ENCODE measurements around the gene GRM4.

Gene GRM4

GRCh38 chr6:34149452-34149810 lies 3.5 kb upstream of the GRM4 start:
- H3K9me3 Mint-ChIP-seq, result no peaks in the 10 kb centered on the region
- peaks cover 32% of the 10 kb centered on the region for H3K27me3 Mint-ChIP-seq
- H3K36me3 Mint-ChIP-seq, result no peaks in the 10 kb centered on the region
- H3K27ac Mint-ChIP-seq, result no peak overlapping the region
- peaks cover 6% of the 10 kb centered on the region for H3K4me1 Mint-ChIP-seq
- H3K4me3 Mint-ChIP-seq, result no peak overlapping the region

- H3K4me1 Mint-ChIP-seq, result peaks cover 6% of the 10 kb centered on the region
- H3K36me3 Mint-ChIP-seq, result no peaks in the 10 kb centered on the region
- H3K27ac Mint-ChIP-seq, result no peak overlapping the region
Observed at GRCh38 chr6:34148631-34149451, 3.0 kb upstream of the GRM4 start.

DNA sequence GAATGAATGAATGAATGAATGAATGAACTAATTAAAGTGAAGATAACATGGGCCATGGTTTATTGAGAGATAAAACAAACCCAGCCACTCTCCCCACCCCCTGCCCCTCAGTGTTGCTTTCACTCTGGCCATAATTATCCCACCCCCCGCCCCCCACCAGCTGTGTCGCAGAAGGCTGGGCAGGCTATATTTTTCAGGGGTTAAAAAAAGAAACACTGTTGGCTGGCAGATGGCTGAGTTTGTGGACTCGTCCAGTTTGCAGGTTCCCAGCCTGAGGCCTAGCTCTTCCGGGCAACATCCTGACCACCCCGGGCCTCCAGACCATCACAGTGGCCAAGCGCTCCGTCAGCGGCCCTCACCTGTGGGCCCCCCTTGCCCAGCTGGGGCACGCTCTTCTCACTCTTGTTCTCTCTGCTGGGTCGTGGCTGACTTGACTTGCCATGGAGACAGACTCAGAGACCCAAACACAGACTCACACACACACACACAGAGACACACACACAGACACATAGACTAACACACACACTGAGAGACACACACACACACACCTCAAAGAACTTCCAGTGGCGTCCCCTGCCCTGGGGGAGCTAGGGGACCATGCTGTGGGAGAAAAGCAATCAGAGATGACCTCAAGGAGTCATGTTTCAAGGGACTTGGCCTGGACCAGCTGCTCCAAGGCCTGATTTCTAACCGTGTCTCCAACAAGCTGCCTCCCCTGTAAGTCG lies 2.2 kb upstream of the GRM4 start:
- Mint-ChIP-seq H3K27me3 (peaks cover 31% of the 10 kb centered on the region), H3K27ac (no peak overlapping the region), H3K4me1 (peaks cover 13% of the 10 kb centered on the region), H3K36me3 (no peaks in the 10 kb centered on the region), H3K9me3 (no peaks in the 10 kb centered on the region), H3K4me3 (no peak overlapping the region)

More at GRCh38 chr6:34148631-34149451, 3.0 kb upstream of the GRM4 start:
- Mint-ChIP-seq H3K9me3 (no peaks in the 10 kb centered on the region), H3K27me3 (peaks cover 32% of the 10 kb centered on the region), H3K4me3 (no peak overlapping the region)

- Mint-ChIP-seq H3K36me3 (no peaks in the 10 kb centered on the region), H3K27ac (no peak overlapping the region), H3K4me3 (no peak overlapping the region)
Observed at GRCh38 chr6:34146801-34147592, 1.1 kb upstream of the GRM4 start.

DNA sequence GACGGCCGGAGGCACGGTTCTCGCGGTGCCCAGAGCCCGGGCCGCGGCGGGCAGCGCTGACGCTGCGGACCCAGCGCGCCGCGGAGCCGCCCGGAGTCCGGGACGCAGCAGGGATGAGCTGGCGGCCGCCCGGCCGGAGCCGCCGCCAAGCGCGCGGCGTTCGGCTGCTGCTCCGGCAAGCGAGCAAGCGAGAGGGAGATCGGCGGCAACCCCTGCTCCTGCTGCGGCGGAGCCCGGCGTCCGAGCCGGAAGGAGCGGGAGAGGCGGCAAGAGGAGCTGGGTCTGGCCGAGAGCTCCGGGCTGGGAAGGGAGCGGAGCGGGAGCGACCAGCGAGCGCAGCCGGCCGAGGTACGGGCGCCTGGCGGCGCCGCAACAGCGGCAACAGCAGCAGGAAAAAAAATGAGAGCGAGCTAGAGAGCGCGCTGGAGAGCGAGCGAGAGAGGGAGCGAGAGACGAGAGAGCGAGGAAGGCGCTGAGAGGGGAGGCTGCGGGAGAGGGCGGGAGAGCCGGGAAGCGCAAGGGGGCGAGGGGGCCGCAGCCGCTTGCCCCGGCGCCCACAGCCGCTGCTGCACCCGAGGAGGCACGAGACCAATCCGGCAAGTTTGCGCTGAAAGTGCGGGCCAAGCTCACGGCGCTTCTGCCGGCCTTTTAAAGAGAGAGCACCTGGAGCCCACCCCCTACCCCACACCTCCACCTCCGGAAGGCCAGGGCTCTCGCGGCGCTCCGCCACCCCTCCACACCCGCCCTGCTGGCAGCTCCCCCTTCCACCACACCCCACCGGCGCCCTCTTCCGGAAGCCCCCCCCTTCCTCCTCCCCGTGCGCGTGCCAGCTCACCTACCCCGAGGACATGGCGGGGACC lies 496 bp downstream of the GRM4 start:
- Mint-ChIP-seq H3K27me3 (peaks cover 38% of the 10 kb centered on the region), H3K4me3 (peak overlapping the region; percentile 76), H3K27ac (no peak overlapping the region), H3K9me3 (no peaks in the 10 kb centered on the region), H3K36me3 (no peaks in the 10 kb centered on the region), H3K4me1 (peaks cover 23% of the 10 kb centered on the region)

More at GRCh38 chr6:34146801-34147592, 1.1 kb upstream of the GRM4 start:
- no peaks in the 10 kb centered on the region for H3K9me3 Mint-ChIP-seq
- H3K4me1 Mint-ChIP-seq, result peaks cover 19% of the 10 kb centered on the region
- H3K27me3 Mint-ChIP-seq, result peaks cover 33% of the 10 kb centered on the region

DNA sequence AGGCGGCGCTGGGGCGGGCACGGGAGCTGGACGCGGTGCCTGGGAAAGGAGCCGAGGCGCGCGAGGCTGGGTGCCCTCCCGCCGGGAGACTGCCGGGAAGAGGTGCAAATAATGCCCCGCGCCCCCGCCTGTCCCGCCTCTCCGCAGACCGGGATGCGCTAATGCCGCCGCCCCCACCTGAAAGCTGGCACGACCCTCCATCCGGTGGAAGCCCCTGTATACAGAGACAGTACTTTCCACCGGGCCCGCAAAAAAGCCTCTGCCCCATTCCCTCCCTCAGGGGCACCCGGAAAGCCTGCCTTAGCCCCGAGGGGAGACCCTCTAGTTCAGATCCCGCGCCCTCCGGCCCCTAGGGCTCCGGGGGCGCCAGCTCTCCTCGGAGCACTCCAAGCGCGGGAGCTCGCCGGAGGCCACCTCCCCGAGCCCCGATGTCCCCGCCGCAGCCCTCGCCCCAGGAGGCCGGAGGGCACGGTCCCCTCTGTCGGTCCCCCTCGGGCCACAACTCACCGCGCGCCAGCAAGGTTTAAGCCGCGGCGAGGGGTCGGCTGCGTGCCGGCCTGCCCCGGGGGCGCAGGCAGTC lies 1.2 kb downstream of the GRM4 start:
- peaks cover 38% of the 10 kb centered on the region for H3K27me3 Mint-ChIP-seq
- no peaks in the 10 kb centered on the region for H3K36me3 Mint-ChIP-seq
- H3K4me3 Mint-ChIP-seq, result peak overlapping the region; percentile 68
- no peak overlapping the region for H3K27ac Mint-ChIP-seq
- H3K9me3 Mint-ChIP-seq, result no peaks in the 10 kb centered on the region
- H3K4me1 Mint-ChIP-seq, result peaks cover 23% of the 10 kb centered on the region

DNA sequence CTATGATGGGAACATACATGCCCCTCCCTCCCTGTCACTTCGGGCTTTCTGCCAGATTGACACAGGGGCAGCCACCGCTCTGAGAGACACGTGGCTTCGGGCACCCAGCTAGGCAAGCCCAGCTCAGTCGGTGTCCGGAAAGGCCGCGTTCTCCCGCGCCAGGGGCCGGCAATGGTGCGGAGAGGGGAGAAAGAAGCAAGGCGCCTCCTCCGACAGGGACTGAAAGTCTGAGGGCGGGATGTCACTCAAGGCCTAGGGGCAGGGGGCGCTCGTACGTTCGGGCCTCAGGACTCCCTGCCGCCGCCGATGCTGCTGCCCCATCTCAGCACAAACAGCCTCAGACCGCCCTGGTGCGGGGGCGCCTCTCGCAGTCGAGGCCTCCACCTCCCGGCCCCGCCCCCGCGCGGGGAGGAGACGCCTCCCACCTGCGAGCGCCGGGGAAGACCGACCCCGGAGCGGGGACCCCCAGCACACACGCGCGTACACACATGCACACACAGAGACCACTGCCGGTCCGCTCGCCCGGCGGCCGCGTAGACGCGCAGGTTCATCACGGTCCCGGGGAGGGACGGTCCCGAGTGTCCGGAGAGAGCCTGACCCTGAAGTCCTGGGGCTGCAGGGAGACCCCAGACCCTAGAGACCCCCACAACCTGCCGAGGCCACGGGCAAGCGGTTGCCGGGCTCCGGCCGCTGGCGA lies 1.9 kb downstream of the GRM4 start:
- Mint-ChIP-seq H3K4me3 (peak overlapping the region; percentile 44), H3K36me3 (no peaks in the 10 kb centered on the region), H3K9me3 (no peaks in the 10 kb centered on the region), H3K27ac (no peak overlapping the region), H3K4me1 (peaks cover 23% of the 10 kb centered on the region), H3K27me3 (peaks cover 44% of the 10 kb centered on the region)

DNA sequence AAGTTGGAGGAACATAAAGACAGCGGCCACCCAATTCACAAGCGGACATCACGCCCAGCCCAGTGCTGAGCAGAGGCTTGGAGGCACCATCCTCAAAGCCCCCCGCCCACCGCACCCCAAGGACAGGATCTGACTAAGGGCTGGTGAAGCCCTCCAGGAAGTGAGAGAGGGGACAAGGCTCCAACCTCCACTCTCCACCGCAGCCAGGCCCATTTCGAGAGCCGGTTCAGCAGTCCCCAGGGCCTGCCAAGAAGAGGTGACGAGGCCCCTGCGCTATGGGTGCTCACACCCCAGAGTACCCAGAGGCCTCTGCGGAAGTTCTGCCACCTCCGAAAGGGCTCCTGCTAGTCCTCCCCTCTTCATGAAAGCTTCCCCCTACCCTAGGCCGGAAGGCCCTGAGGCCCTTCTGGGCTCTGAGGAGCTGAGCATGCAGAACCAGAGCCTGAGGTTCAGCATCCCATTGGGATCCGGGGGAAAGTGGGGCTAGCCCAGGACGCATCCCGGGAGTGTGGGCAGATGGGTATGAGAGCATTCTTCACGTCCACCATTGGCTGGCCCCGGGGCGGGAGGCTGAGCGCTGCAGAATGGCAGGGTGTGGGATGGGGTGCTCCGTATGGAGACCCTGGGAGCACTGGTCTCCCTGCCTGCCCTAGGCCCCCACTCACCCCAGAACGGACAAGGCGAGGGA lies 2.5 kb downstream of the GRM4 start:
- H3K36me3 Mint-ChIP-seq, result no peaks in the 10 kb centered on the region
- H3K4me3 Mint-ChIP-seq, result peak overlapping the region; percentile 44
- peaks cover 48% of the 10 kb centered on the region for H3K27me3 Mint-ChIP-seq
- H3K27ac Mint-ChIP-seq, result no peak overlapping the region
- H3K4me1 Mint-ChIP-seq, result peaks cover 23% of the 10 kb centered on the region
- H3K9me3 Mint-ChIP-seq, result no peaks in the 10 kb centered on the region

DNA sequence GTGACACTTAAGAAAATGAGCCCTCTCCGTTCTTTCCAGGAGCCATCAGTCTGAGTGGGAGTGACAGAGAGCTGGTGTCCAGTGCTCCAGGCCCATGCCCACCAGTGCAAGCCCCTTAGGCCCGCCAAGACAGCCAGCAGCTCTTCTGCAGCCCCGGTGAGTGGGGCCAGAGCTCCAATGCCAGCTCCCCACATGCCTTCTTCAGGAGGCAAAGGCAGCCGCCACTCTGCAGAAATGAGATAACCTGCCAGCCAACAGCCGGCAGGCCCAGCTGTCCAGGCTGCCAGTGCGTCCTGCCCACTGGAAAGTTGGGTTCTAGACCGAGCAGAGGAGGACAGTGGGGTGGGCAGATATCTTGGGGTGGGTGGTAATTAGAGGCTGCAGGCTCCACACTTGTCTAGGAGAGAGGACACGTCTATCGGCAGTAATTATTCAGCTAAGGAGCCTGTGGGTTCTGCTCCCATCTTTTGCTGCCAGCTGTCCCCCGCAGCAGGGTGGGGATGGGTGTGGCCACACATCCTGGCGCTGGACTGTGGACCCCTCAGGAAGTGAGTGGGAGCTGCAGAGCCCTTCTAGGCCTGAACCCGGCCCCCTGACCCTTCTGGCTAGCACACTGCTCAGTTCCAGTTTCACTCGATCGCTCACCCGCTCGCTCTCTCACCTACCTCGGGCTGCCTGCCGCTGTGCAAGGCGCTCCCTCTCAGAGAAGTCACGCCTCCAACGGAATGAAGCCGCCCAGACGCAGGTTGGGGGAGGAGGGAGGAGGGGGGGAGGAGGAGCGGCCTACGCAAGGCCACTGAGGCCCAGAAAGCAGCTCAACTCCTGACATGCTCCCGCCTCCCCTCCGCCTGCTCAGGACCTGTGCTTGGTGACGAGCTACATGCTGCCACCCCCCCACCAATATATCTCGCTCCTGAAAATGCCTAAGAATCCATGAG lies 3.6 kb downstream of the GRM4 start:
- Mint-ChIP-seq H3K4me1 (peaks cover 23% of the 10 kb centered on the region), H3K27me3 (peaks cover 51% of the 10 kb centered on the region), H3K27ac (no peak overlapping the region), H3K9me3 (no peaks in the 10 kb centered on the region), H3K36me3 (no peaks in the 10 kb centered on the region), H3K4me3 (peak overlapping the region; percentile 36)

DNA sequence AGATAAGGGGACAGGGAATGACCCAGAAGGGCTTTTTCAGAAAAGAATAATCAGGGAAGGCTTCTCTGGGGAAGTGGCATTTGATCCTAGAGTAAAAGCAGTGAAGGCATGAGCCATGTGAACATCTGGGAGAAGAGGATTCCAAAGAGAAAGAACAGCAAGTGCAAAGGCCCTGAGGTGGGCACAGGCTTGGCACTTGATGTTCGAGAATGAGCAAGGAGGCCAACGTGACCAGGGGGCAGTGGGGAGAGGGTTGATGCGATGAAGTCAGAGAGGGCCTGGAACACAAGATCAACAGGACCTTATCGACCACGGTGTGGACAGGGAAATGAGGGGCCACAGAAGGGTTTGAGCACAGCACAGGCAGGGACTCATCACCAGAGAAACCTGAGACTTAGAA lies 5.8 kb downstream of the GRM4 start:
- H3K27me3 Mint-ChIP-seq, result peaks cover 51% of the 10 kb centered on the region
- no peaks in the 10 kb centered on the region for H3K36me3 Mint-ChIP-seq
- peaks cover 17% of the 10 kb centered on the region for H3K4me1 Mint-ChIP-seq
- H3K4me3 Mint-ChIP-seq, result no peak overlapping the region
- no peak overlapping the region for H3K27ac Mint-ChIP-seq
- H3K9me3 Mint-ChIP-seq, result no peaks in the 10 kb centered on the region

- no peak overlapping the region for H3K27ac Mint-ChIP-seq
Observed at GRCh38 chr6:34138914-34139510, 6.9 kb downstream of the GRM4 start.

GRCh38 chr6:34138191-34138590 lies 7.7 kb downstream of the GRM4 start:
- H3K27ac Mint-ChIP-seq, result no peak overlapping the region
- H3K36me3 Mint-ChIP-seq, result no peaks in the 10 kb centered on the region
- H3K9me3 Mint-ChIP-seq, result no peaks in the 10 kb centered on the region
- no peak overlapping the region for H3K4me3 Mint-ChIP-seq
- H3K27me3 Mint-ChIP-seq, result peaks cover 54% of the 10 kb centered on the region
- H3K4me1 Mint-ChIP-seq, result peaks cover 11% of the 10 kb centered on the region

More at GRCh38 chr6:34138914-34139510, 6.9 kb downstream of the GRM4 start:
- H3K36me3 Mint-ChIP-seq, result no peaks in the 10 kb centered on the region
- H3K4me3 Mint-ChIP-seq, result no peak overlapping the region
- H3K27me3 Mint-ChIP-seq, result peaks cover 54% of the 10 kb centered on the region
- H3K4me1 Mint-ChIP-seq, result peaks cover 17% of the 10 kb centered on the region
- no peaks in the 10 kb centered on the region for H3K9me3 Mint-ChIP-seq

GRCh38 chr6:34135541-34135940 lies 10.3 kb downstream of the GRM4 start:
- Mint-ChIP-seq H3K9me3 (peaks cover 4% of the 10 kb centered on the region), H3K27me3 (peaks cover 50% of the 10 kb centered on the region), H3K4me1 (no peaks in the 10 kb centered on the region), H3K27ac (no peak overlapping the region), H3K4me3 (no peak overlapping the region), H3K36me3 (no peaks in the 10 kb centered on the region)
